VCaP (cell line): ENCODE results near the gene PHACTR1.
"Not testable (repeated sequence)": the region's sequence is repeated elsewhere in the genome, so short reads cannot be mapped to it uniquely, and the experiment has no call there.

Experiments
- H3K27ac ChIP-seq: fragments of 450-650 bp; 2 replicates; pipeline ENCODE4 v1.5.1; 2017
- CTCF ChIP-seq: fragments of 450-650 bp; conservative IDR thresholded peaks from 2 replicates; pipeline ENCODE4 v1.5.1; 2017; ENCODE audit warnings: mild to moderate bottlenecking, moderate library complexity

The PHACTR1 gene

GRCh38 chr6:12761376-12762115 is 45.0 kb downstream of the PHACTR1 start:
- TF ChIP-seq CTCF = no peak
- H3K27ac ChIP-seq = no peak overlapping the region

- not testable (repeated sequence) for H3K27ac ChIP-seq
Measured at GRCh38 chr6:12762731-12763434, 46.3 kb downstream of the PHACTR1 start.

- H3K27ac ChIP-seq = no peak overlapping the region
- no peak for TF ChIP-seq CTCF
Measured at GRCh38 chr6:12766365-12766764, 49.8 kb downstream of the PHACTR1 start.

GRCh38 chr6:12767016-12767415 is 50.4 kb downstream of the PHACTR1 start:
- TF ChIP-seq CTCF = no peak

GRCh38 chr6:12769556-12770256 is 53.1 kb downstream of the PHACTR1 start:
- no peak for TF ChIP-seq CTCF
- no peak overlapping the region for H3K27ac ChIP-seq

More at GRCh38 chr6:12767016-12767415, 50.4 kb downstream of the PHACTR1 start:
- no peak overlapping the region for H3K27ac ChIP-seq

- TF ChIP-seq CTCF = no peak
Measured at GRCh38 chr6:12772416-12772815, 55.8 kb downstream of the PHACTR1 start.

GRCh38 chr6:12776291-12776690 is 59.7 kb downstream of the PHACTR1 start:
- H3K27ac ChIP-seq = no peak overlapping the region
- no peak for TF ChIP-seq CTCF

More at GRCh38 chr6:12772416-12772815, 55.8 kb downstream of the PHACTR1 start:
- H3K27ac ChIP-seq = no peak overlapping the region
